Transverse colon (tissue), 4 donors: Measurements from ENCODE around the gene CMBL.

Experiments used
- CTCF ChIP-seq, 5 experiments: fragments of 200-600 bp in 3 of 5; fragments of 450-650 bp in 2 of 5; sonication (generic) in 3 of 5; IDR thresholded peaks; 1 replicate in 2 of 5; 2 replicates in 3 of 5; pipeline ENCODE4 v1.5.1; 2016 to 2017; ENCODE audit warnings: antibody characterized with exemption in 5 of 5, inconsistent platforms in 3 of 5, mild to moderate bottlenecking in 2 of 5, moderate library complexity in 1 of 5
- POLR2AphosphoS5 ChIP-seq, 3 donors: sonication (generic); formaldehyde crosslinking; IDR thresholded peaks; one replicate each; pipeline ENCODE4 v1.6.1; 2016; ENCODE audit warnings: antibody characterized with exemption in 3 of 3

DNA sequence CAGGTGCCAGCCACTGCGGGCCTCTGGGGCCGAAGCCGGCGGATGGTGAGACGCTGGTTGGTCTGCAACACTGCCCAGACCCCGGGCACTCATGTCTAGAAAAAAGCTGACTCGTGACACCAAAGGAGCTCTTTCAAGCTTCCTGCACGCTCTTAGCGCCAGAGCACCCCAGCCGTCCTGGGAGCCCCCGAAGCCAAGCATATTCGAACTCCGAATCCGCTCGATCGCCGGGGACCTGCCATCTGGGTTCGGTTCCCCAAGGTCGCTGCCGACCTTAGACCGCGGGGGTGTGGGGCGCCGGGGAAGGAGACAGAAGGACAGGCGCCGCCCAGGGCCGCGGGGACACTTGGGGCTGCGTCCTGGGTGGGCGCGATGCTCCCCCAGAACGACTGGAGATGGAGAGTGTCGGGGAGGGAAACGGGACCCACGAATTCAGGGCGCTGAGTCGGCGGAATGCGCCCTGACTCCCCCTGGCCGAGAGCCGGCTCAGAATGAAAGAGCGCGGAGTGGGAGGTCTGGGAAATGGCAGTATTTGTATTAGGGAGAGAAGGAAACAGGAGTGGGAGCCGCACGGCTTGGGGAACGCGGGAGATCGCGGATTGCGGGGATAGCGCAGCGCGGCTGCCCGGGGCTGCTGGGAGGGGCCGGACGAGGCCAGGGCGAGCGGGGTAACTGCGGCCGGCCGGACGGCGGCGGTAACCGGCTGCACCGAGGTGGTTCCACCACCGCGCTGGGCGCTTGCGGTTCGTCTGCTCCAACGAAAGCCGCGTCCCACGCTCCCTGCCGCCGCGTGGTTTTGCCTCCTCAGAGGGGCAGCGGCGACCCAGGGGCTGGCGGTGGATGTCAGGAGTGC, 25.7 kb upstream of the CMBL start:
- TF ChIP-seq POLR2AphosphoS5 (IDR thresholded peaks at IDR 0.05) (peak in 1 of 3 donors; percentile 27), CTCF (IDR thresholded peaks at IDR 0.05) (peak in 3 of 5 experiments; percentile 12 to 50 (median 21))
